ENCODE data around the gene NEK10.

NEK10 gene

DNA sequence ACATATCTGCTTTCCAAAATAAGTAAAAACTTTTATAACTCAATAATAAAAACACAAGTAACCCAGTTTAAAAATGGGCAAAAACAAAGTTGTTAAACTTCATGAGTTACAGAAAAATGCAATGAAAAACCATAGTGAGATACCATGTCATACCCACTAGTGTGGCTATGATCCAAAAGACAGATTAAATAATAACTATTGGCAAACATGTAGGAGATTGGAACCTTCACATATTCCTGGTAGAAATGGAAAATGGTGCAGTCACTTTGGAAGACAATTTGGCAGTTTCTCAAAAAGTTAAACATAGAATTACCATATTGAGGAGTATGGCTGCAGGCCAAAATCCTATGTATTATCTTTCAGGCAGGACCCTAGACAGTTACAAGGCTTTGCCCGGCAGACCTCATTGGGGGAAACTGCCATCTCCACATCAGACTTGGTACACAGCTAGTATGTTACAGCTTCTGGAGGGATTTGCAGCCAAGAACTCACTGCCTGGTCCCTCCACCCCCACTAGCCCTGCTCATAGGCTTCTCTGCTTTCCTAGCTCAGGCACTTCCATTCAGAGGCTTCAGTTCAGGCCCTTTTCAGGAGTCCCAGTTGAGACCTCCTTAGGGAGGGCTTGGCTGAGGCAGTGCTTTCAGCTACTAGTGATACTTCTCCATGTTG, 147.8 kb downstream of the NEK10 start:
- TF ChIP-seq, protein P1, sequence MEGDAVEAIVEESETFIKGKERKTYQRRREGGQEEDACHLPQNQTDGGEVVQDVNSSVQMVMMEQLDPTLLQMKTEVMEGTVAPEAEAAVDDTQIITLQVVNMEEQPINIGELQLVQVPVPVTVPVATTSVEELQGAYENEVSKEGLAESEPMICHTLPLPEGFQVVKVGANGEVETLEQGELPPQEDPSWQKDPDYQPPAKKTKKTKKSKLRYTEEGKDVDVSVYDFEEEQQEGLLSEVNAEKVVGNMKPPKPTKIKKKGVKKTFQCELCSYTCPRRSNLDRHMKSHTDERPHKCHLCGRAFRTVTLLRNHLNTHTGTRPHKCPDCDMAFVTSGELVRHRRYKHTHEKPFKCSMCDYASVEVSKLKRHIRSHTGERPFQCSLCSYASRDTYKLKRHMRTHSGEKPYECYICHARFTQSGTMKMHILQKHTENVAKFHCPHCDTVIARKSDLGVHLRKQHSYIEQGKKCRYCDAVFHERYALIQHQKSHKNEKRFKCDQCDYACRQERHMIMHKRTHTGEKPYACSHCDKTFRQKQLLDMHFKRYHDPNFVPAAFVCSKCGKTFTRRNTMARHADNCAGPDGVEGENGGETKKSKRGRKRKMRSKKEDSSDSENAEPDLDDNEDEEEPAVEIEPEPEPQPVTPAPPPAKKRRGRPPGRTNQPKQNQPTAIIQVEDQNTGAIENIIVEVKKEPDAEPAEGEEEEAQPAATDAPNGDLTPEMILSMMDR (IDR thresholded peaks at IDR 0.05) = no peak
- H3K27me3 ChIP-seq = no peaks in the 10 kb centered on the region
- H3K4me3 ChIP-seq = no peak overlapping the region
- peaks cover 0 to 5% (median 0%) of the 10 kb centered on the region in 4 donors for H3K4me1 ChIP-seq
- no peaks in the 10 kb centered on the region for H3K9me3 ChIP-seq
- no peaks in the 10 kb centered on the region for H3K36me3 ChIP-seq
- intact Hi-C loops (cut with DNase I; ENCODE audit: low total_unique reads) = no loop called here
- no peak overlapping the region for H3K27ac ChIP-seq
- DNase-seq = no peak

DNA sequence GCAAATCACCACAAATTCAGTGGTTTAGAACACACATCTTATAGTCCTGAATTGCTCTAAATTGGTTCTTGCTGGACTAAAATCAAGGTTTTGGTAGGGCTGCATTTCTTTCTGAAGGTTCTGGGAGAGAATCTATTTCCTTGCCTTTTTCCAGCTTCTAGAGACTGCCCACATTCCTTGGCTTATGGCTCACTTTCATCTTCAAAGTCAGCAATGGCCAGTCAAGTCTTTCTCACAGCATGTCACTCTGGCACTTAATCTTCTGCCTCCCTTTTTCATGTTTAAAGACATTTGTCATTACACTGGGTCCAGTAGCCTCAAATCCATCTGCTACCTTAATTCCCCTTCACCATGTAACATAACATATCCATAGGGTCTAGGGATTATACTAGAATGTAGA, 149.0 kb downstream of the NEK10 start:
- Histone ChIP-seq H3K27ac (no peak overlapping the region), H3K9me3 (no peaks in the 10 kb centered on the region), H3K27me3 (no peaks in the 10 kb centered on the region), H3K36me3 (no peaks in the 10 kb centered on the region), H3K4me3 (no peak overlapping the region), H3K4me1 (peaks cover 0 to 5% (median 0%) of the 10 kb centered on the region in 4 donors)
- no peak for DNase-seq
- TF ChIP-seq, protein P1 (IDR thresholded peaks at IDR 0.05) = no peak
- intact Hi-C loops (cut with DNase I; ENCODE audit: low total_unique reads) = no loop called here

DNA sequence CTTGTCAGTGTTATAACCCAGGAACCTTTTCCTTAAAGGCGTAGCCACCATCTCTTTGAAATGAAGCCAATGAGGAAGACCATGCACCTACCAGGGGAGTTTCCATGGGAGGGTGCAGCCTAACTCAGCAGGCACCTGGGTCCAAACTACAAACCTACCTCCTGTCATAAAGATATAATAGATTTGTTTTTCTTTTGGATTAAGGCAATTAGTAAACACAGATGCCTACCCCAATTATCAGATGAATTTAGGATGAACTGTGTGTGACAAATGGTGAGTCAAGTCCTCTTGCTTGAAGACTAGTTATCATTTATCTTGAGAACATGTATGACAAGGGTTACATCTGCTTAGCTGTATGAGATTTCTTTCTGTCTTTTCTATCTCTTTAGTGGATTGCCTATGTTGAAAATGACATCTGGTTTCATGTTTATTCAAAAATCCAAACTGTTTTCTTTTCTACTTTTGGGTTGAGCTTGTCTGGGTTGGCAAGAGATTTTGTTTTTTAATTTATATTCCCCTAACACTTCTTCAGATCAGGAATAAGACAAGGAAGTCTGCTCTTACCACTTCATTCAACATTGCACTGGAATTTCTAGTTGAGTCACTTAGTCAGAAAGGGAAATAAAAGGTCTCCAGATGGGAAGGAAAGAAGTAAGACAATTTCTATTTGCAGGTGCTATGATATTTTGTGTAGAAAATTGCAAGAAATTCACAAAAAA, 149.9 kb downstream of the NEK10 start:
- intact Hi-C loops (cut with DNase I; ENCODE audit: low total_unique reads) = no loop called here

DNA sequence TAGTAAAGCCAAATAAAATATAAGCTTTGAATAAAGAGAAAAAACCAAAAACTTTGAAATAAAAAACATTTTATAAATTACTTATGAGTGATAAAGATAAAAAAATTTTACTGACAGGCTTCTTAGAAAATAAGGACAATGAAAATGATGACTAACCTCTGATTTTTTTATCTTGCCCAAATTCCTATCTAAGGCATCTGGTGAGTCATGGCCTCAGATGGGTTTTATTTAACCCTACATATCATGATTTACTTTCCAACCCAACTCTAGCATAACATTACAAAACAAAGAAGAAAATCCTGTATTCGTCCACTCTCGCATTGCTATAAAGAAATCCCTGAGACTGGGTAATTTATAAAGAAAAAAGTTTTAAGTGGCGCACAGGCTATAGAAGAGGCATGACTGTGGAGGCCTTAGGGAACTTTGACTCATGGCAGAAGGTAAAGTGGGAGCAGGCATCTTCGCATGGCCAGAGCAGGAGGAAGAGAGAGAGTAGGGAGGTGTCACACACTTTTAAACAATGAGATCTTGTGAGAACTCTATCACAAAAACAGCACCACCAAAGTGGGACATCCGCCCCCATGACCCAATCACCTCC, 152.1 kb downstream of the NEK10 start:
- no peaks in the 10 kb centered on the region for H3K36me3 ChIP-seq
- TF ChIP-seq, protein P1 (IDR thresholded peaks at IDR 0.05) = no peak
- no peaks in the 10 kb centered on the region for H3K9me3 ChIP-seq
- no peaks in the 10 kb centered on the region for H3K27me3 ChIP-seq
- DNase-seq = no peak
- no peak overlapping the region for H3K4me3 ChIP-seq
- no peaks in the 10 kb centered on the region for H3K4me1 ChIP-seq
- intact Hi-C loops (cut with DNase I; ENCODE audit: low total_unique reads) = no loop called here
- H3K27ac ChIP-seq = no peak overlapping the region

More for the DNA sequence above, 149.9 kb downstream of the NEK10 start:
- TF ChIP-seq, protein P1 (IDR thresholded peaks at IDR 0.05) = no peak
- Histone ChIP-seq H3K4me1 (peaks cover 0 to 5% (median 0%) of the 10 kb centered on the region in 4 donors), H3K9me3 (no peaks in the 10 kb centered on the region), H3K36me3 (no peaks in the 10 kb centered on the region), H3K27me3 (no peaks in the 10 kb centered on the region), H3K27ac (no peak overlapping the region), H3K4me3 (no peak overlapping the region)
- no peak for DNase-seq

DNA sequence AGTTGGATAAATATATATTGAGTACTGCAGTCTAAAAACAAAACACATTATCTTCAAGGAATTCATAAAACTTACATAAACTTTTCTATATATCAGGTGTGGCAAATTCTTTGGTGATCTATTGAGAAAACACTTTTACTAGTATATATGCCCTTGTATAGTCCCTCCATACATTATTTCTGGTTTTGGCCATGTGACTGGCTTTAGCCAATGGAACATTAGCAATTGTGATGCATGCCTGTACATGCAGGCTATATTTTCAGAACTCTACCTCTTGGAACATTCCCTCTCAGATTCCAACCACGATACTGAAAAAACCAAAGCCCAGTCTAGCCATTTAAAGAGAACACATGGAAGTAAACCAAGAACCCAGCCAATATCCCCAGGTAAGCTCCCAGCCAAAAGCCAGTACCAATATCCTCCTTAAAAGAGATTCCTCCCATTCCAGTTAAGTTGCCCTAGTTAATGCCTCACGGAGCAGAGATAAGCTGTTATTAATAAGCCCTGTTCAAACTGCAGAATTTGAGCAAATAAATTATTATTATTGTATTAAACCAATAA, 152.8 kb downstream of the NEK10 start:
- Histone ChIP-seq H3K4me1 (no peaks in the 10 kb centered on the region), H3K36me3 (no peaks in the 10 kb centered on the region), H3K4me3 (no peak overlapping the region), H3K9me3 (no peaks in the 10 kb centered on the region), H3K27ac (no peak overlapping the region), H3K27me3 (no peaks in the 10 kb centered on the region)
- intact Hi-C loops (cut with DNase I; ENCODE audit: low total_unique reads) = no loop called here
- no peak for DNase-seq
- TF ChIP-seq, protein P1 (IDR thresholded peaks at IDR 0.05) = no peak

All from tibial artery (tissue), 4 donors.